ENCODE measurements around the gene TNFAIP8.

TNFAIP8 gene

GRCh38 chr5:119335261-119335677, 20.6 kb upstream of the TNFAIP8 start:
- TF ChIP-seq POLR2A (IDR thresholded peaks at IDR 0.05; ENCODE audit: low read depth, low read length), result no peak
- DNase-seq (ENCODE audit: insufficient read length, low spot score) (no peak), FAIRE-seq (no peak)

- DNase-seq (ENCODE audit: insufficient read length, low spot score) (no peak), FAIRE-seq (no peak)
- TF ChIP-seq POLR2A (IDR thresholded peaks at IDR 0.05; ENCODE audit: low read depth, low read length), result no peak
Observed at GRCh38 chr5:119336262-119336661, 19.6 kb upstream of the TNFAIP8 start.

GRCh38 chr5:119336845-119337580, 18.8 kb upstream of the TNFAIP8 start:
- no peak for DNase-seq (ENCODE audit: insufficient read length, low spot score)
- no peak for FAIRE-seq
- no peak for TF ChIP-seq POLR2A (IDR thresholded peaks at IDR 0.05; ENCODE audit: low read depth, low read length)

DNA sequence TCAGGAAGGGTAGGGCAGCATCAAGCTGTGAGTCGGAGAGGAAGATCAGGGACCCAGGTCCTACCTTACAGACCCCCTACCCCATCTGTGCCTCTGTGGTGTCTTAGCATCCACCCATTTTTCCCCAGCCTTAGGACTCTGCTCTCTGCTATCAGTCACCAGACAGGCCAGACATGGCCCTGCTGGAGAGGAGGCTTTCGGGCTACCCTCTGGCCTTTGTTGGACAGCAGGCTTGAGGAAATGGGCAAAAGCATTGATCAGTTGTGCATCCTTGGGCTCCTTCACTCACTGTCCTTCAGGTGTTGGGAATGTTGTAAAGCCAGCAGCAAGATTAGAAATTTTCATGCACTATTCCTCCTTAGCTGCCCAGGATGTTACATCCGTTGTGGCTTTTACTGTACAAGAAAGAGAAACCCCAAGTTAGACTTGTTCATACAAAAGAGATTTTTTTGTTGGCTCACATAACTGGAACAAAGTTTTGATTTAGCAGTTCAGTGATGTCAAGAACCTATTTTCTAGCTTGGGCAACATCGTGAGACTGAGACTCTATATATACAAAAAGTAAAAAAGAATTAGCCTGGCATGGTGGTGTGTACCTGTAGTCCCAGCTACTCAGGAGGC, 17.4 kb upstream of the TNFAIP8 start:
- FAIRE-seq (no peak), DNase-seq (ENCODE audit: insufficient read length, low spot score) (no peak)
- TF ChIP-seq POLR2A (IDR thresholded peaks at IDR 0.05; ENCODE audit: low read depth, low read length), result no peak

- FAIRE-seq (no peak), DNase-seq (ENCODE audit: insufficient read length, low spot score) (no peak)
- TF ChIP-seq POLR2A (IDR thresholded peaks at IDR 0.05; ENCODE audit: low read depth, low read length), result no peak
Observed at GRCh38 chr5:119339344-119339743, 16.5 kb upstream of the TNFAIP8 start.

DNA sequence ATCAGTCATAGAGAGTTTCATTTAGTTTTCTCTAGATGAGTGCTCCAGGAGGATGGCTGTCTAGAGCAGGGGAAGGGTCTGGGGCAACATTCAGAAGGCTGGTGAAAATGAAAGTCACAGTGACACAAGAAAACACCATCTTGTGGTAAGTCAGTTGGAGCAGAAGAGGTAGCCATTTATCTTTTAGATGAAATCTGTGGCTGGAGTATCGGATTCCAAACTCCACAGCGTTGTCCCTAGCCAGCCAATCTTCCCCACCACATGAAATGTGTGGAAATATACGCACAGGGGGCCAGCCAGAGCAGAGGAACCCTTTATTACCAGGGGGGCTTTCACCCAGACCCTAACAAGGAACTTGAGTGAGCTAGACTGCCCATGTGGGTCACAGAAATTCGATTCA, 15.9 kb upstream of the TNFAIP8 start:
- no peak for TF ChIP-seq POLR2A (IDR thresholded peaks at IDR 0.05; ENCODE audit: low read depth, low read length)
- DNase-seq (ENCODE audit: insufficient read length, low spot score) (no peak), FAIRE-seq (no peak)

- DNase-seq (ENCODE audit: insufficient read length, low spot score) (no peak), FAIRE-seq (no peak)
- TF ChIP-seq POLR2A (IDR thresholded peaks at IDR 0.05; ENCODE audit: low read depth, low read length), result no peak
Observed at GRCh38 chr5:119340597-119341218, 15.1 kb upstream of the TNFAIP8 start.

- DNase-seq (ENCODE audit: insufficient read length, low spot score) (no peak), FAIRE-seq (no peak)
- TF ChIP-seq POLR2A (IDR thresholded peaks at IDR 0.05; ENCODE audit: low read depth, low read length), result no peak
Observed at GRCh38 chr5:119341452-119342349, 14.1 kb upstream of the TNFAIP8 start.

GRCh38 chr5:119342406-119342805, 13.4 kb upstream of the TNFAIP8 start:
- no peak for TF ChIP-seq POLR2A (IDR thresholded peaks at IDR 0.05; ENCODE audit: low read depth, low read length)
- DNase-seq (ENCODE audit: insufficient read length, low spot score) (no peak), FAIRE-seq (no peak)

- DNase-seq (ENCODE audit: insufficient read length, low spot score), result no peak
- FAIRE-seq, result no peak
- no peak for TF ChIP-seq POLR2A (IDR thresholded peaks at IDR 0.05; ENCODE audit: low read depth, low read length)
Observed at GRCh38 chr5:119343052-119343451, 12.8 kb upstream of the TNFAIP8 start.

- no peak for FAIRE-seq
- TF ChIP-seq POLR2A (IDR thresholded peaks at IDR 0.05; ENCODE audit: low read depth, low read length), result no peak
Observed at GRCh38 chr5:119343766-119344165, 12.1 kb upstream of the TNFAIP8 start.

DNA sequence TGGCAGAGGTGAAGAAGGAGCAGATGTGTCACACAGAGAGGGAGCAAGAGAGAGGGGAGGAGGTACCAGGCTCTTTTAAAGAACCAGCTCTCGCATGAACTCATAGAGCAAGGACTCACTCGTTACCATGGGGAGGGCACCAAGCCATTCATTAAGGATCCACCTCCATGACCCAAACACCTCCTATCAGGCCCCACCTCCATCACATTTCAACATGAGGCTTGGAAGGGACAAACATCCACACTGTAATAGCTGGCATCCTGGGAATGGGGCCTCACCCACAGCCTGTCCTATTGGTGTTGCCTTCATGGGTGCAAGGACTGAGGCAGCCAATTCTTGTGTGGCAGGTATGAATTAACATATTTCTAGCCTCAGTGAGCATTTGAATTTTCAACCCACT, 11.6 kb upstream of the TNFAIP8 start:
- no peak for FAIRE-seq

More at GRCh38 chr5:119343766-119344165, 12.1 kb upstream of the TNFAIP8 start:
- DNase-seq (ENCODE audit: insufficient read length, low spot score), result no peak

GRCh38 chr5:119345861-119346260, 10.0 kb upstream of the TNFAIP8 start:
- FAIRE-seq (no peak), DNase-seq (ENCODE audit: insufficient read length, low spot score) (no peak)
- TF ChIP-seq POLR2A (IDR thresholded peaks at IDR 0.05; ENCODE audit: low read depth, low read length), result no peak

More for the DNA sequence above, 11.6 kb upstream of the TNFAIP8 start:
- no peak for DNase-seq (ENCODE audit: insufficient read length, low spot score)
- no peak for TF ChIP-seq POLR2A (IDR thresholded peaks at IDR 0.05; ENCODE audit: low read depth, low read length)

- TF ChIP-seq POLR2A (IDR thresholded peaks at IDR 0.05; ENCODE audit: low read depth, low read length), result no peak
- DNase-seq (ENCODE audit: insufficient read length, low spot score) (no peak), FAIRE-seq (no peak)
Observed at GRCh38 chr5:119346394-119346793, 9.4 kb upstream of the TNFAIP8 start.
